HCT116 (cell line): ENCODE data around the gene AGPAT2. TPM values are rescaled to one million over a fixed set of nuclear protein-coding genes. Genes with fewer than 3 reads are reported as not detected.

Experiments used
- ATAC-seq: fragments of 200-7000 bp; cut with Tn5 transposase; 2 replicates; pipeline ENCODE4 v1.9.1; 2020; ENCODE audit warnings: mild to moderate bottlenecking, moderate library complexity
- BruUV-seq: library from RNA; stranded (reverse); fragments of 400-500 nt; replicated peaks from 2 replicates; lab custom pipeline; 2021; lab: Mats Ljungman, UMichigan
- CTCF ChIA-PET: fragments of 300-600 bp; sonication (Branson Sonifier 250); formaldehyde crosslinking; loops from one replicate; lab custom pipeline; 2021; ENCODE audit warnings: antibody characterized with exemption; lab: Charles Lee
- POLR2A ChIA-PET: fragments of 300-600, 350-600 bp; sonication (Branson Sonifier 250); formaldehyde crosslinking; loops from one replicate; lab custom pipeline; 2021; ENCODE audit warnings: antibody characterized with exemption; lab: Charles Lee
- RAD21 ChIA-PET, 2 experiments: fragments of 300-600 bp; sonication (Branson Sonifier 250); formaldehyde crosslinking; loops; one replicate each; lab custom pipeline; 2023; ENCODE audit warnings: low total read pairs in 2 of 2; ENCODE audit not compliant: uncharacterized antibody in 2 of 2, unreplicated experiment in 2 of 2, low non-redundant PET in 1 of 2; lab: Charles Lee
- DNase-seq: peaks from one replicate; pipeline ENCODE4 v3.0.0-alpha.2; 2010; ENCODE audit warnings: low read depth, low spot score
- H2AFZ ChIP-seq: fragments of 200-600 bp; shearing (Covaris generic), sonication (generic); 2 replicates; pipeline ENCODE4 v1.6.1; 2017; ENCODE audit warnings: low read depth, mixed run types, mixed read lengths, antibody characterized with exemption, low read length; ENCODE audit not compliant: poor library complexity, severe bottlenecking
- H3K27ac ChIP-seq: 2 replicates; pipeline ENCODE4 v1.5.1; 2012; ENCODE audit warnings: low read depth, low read length
- H3K27me3 ChIP-seq: fragments of 200-600 bp; sonication (generic); 2 replicates; pipeline ENCODE4 v1.6.1; 2016; ENCODE audit warnings: mixed run types, low read length, mixed read lengths; ENCODE audit not compliant: insufficient read depth
- H3K36me3 ChIP-seq, 2 experiments: fragments of 200-500 bp in 1 of 2; fragments of 200-600 bp in 1 of 2; sonication (Bioruptor generic) in 1 of 2; sonication (generic) in 1 of 2; 2 replicates each; pipeline versions ENCODE4 v1.5.1 to v1.6.1; 2014 to 2016; ENCODE audit warnings: low read length in 2 of 2, inconsistent platforms in 1 of 2, mixed read lengths in 1 of 2, mixed run types in 1 of 2; ENCODE audit not compliant: insufficient read depth in 2 of 2, control insufficient read depth in 1 of 2
- H3K4me1 ChIP-seq, 2 experiments: fragments of 200-600 bp in 1 of 2; sonication (generic) in 1 of 2; 2 replicates each; pipeline versions ENCODE4 v1.5.1 to v1.6.1; 2012 to 2017; ENCODE audit warnings: low read length in 2 of 2, inconsistent platforms in 1 of 2, mild to moderate bottlenecking in 1 of 2, mixed read lengths in 1 of 2, mixed run types in 1 of 2, moderate library complexity in 1 of 2; ENCODE audit not compliant: insufficient read depth in 2 of 2, control insufficient read depth in 1 of 2
- H3K4me2 ChIP-seq: fragments of 200-600 bp; sonication (generic); 2 replicates; pipeline ENCODE4 v1.6.1; 2017; ENCODE audit warnings: mixed run types, low read length, mixed read lengths
- H3K4me3 ChIP-seq, 2 experiments: fragments of 200-600 bp in 1 of 2; sonication (generic) in 1 of 2; replicated peaks in 1 of 2; 2 replicates each; pipeline ENCODE4 v1.5.1; 2011 to 2016; ENCODE audit warnings: low read length in 2 of 2, control low read depth in 1 of 2, low read depth in 1 of 2, mild to moderate bottlenecking in 1 of 2, mixed read lengths in 1 of 2, mixed run types in 1 of 2
- H3K79me2 ChIP-seq: fragments of 200-600 bp; sonication (generic); 2 replicates; pipeline ENCODE4 v1.6.1; 2017; ENCODE audit warnings: mild to moderate bottlenecking, mixed run types, low read length, moderate library complexity, mixed read lengths; ENCODE audit not compliant: insufficient read depth
- H3K9ac ChIP-seq: fragments of 200-600 bp; sonication (generic); 2 replicates; pipeline ENCODE4 v1.6.1; 2016; ENCODE audit warnings: low read length, mixed read lengths
- H3K9me2 ChIP-seq: fragments of 200-600 bp; sonication (generic), shearing (Covaris generic); 2 replicates; pipeline ENCODE4 v1.6.1; 2017; ENCODE audit warnings: mixed run types, mild to moderate bottlenecking, moderate library complexity; ENCODE audit not compliant: insufficient read depth
- H3K9me3 ChIP-seq, 2 experiments: fragments of 200-500 bp in 1 of 2; fragments of 200-600 bp in 1 of 2; sonication (Bioruptor generic) in 1 of 2; sonication (generic) in 1 of 2; 2 replicates each; pipeline ENCODE4 v1.6.1; 2014 to 2017; ENCODE audit warnings: low read length in 2 of 2, mixed read lengths in 2 of 2, inconsistent platforms in 1 of 2, low read depth in 1 of 2, mild to moderate bottlenecking in 1 of 2, mixed run types in 1 of 2, moderate library complexity in 1 of 2; ENCODE audit not compliant: control insufficient read depth in 1 of 2, insufficient read depth in 1 of 2
- H4K20me1 ChIP-seq: fragments of 200-600 bp; sonication (generic), shearing (Covaris generic); 2 replicates; pipeline ENCODE4 v1.6.1; 2017; ENCODE audit warnings: mixed run types, mild to moderate bottlenecking, moderate library complexity; ENCODE audit not compliant: insufficient read depth
- CEBPB ChIP-seq: IDR thresholded peaks from 2 replicates; pipeline ENCODE4 v1.6.1; 2012; ENCODE audit warnings: low read depth
- EZH2 ChIP-seq: fragments of 200-600 bp; sonication (generic); IDR thresholded peaks from 2 replicates; pipeline ENCODE4 v1.6.1; 2017; ENCODE audit warnings: antibody characterized with exemption, mixed run types
- POLR2A ChIP-seq: IDR thresholded peaks from 2 replicates; pipeline ENCODE4 v1.7.0; 2011; ENCODE audit warnings: borderline replicate concordance; ENCODE audit not compliant: insufficient read depth, insufficient read length; ENCODE audit errors: extremely low read depth
- REST ChIP-seq: IDR thresholded peaks from 2 replicates; pipeline ENCODE4 v1.6.1; 2012; ENCODE audit warnings: low read depth
- ZFX ChIP-seq: fragments of 450-650 bp; IDR thresholded peaks from 2 replicates; pipeline ENCODE4 v1.6.1; 2017
- intact Hi-C: fragments of 100-400 bp; cut with micrococcal nuclease; formaldehyde crosslinking; loops from 2 replicates; pipeline ENCODE4 v1.10.0; 2022
- total RNA-seq: library from RNA; stranded (reverse); gene quantifications from one replicate; pipeline ENCODE4 v1.2.1, GENCODE V29; 2021; ENCODE audit not compliant: unreplicated experiment
- TF ChIP-seq, protein P1 (sequence below), 3 experiments: fragments of 200-600 bp in 1 of 3; sonication (generic) in 1 of 3; IDR thresholded peaks in 2 of 3; conservative IDR thresholded peaks in 1 of 3; 2 replicates each; pipeline ENCODE4 v1.5.1; 2012 to 2017; ENCODE audit warnings: low read depth in 2 of 3, low read length in 2 of 3, antibody characterized with exemption in 1 of 3, borderline replicate concordance in 1 of 3, control low read depth in 1 of 3, mild to moderate bottlenecking in 1 of 3, mixed read lengths in 1 of 3, mixed run types in 1 of 3, moderate library complexity in 1 of 3; ENCODE audit not compliant: insufficient read depth in 1 of 3
- TF ChIP-seq, protein P2 (sequence below): IDR thresholded peaks from 2 replicates; pipeline ENCODE4 v1.6.1; 2012

Gene AGPAT2
- total RNA-seq, 1 experiment from 2014 or later, result 86.0 TPM

DNA sequence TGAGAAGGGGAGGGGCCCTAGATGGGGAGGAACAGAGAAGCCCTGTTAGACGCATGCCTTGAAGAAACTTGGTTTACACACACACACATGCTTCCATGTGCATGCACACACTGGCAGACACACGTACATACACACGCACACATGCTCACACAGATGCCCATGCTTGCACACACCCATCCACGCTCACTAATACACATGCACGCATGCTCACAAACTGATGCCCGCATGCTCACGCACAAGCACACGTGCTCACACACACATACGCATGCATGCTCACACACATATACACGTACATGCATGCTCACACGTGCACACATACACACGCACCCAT, 56.6 kb downstream of the AGPAT2 start:
- no peaks in the 10 kb centered on the region for H4K20me1 ChIP-seq
- DNase-seq (no peak), ATAC-seq (no peak)
- no peaks in the 10 kb centered on the region for H3K36me3 ChIP-seq
- no peaks in the 10 kb centered on the region for H3K79me2 ChIP-seq
- H3K4me3 ChIP-seq, result no peak overlapping the region
- intact Hi-C loops, result no loop called here
- peaks cover 0 to 3% of the 10 kb centered on the region in 2 experiments; a peak in 1 of 4 replicates for H3K4me1 ChIP-seq
- TF ChIP-seq ZFX (no peak), REST (no peak), POLR2A (no peak), EZH2 (no peak), CEBPB (no peak)
- TF ChIP-seq, protein P1, sequence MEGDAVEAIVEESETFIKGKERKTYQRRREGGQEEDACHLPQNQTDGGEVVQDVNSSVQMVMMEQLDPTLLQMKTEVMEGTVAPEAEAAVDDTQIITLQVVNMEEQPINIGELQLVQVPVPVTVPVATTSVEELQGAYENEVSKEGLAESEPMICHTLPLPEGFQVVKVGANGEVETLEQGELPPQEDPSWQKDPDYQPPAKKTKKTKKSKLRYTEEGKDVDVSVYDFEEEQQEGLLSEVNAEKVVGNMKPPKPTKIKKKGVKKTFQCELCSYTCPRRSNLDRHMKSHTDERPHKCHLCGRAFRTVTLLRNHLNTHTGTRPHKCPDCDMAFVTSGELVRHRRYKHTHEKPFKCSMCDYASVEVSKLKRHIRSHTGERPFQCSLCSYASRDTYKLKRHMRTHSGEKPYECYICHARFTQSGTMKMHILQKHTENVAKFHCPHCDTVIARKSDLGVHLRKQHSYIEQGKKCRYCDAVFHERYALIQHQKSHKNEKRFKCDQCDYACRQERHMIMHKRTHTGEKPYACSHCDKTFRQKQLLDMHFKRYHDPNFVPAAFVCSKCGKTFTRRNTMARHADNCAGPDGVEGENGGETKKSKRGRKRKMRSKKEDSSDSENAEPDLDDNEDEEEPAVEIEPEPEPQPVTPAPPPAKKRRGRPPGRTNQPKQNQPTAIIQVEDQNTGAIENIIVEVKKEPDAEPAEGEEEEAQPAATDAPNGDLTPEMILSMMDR (IDR thresholded peaks at IDR 0.05 in 2 of 3, conservative IDR thresholded peaks at IDR 0.05 in 1 of 3; ENCODE audit: borderline replicate concordance in 1 of 3, insufficient read depth in 1 of 3, low read depth in 2 of 3, low read length in 2 of 3), result no peak
- TF ChIP-seq, protein P2, sequence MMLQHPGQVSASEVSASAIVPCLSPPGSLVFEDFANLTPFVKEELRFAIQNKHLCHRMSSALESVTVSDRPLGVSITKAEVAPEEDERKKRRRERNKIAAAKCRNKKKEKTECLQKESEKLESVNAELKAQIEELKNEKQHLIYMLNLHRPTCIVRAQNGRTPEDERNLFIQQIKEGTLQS, result no peak
- no peaks in the 10 kb centered on the region for H3K27me3 ChIP-seq
- H3K9me3 ChIP-seq, result peaks cover 0 to 5% of the 10 kb centered on the region in 2 experiments; a peak in 1 of 4 replicates
- no TSS peak for BruUV-seq
- H3K4me2 ChIP-seq, result no peak overlapping the region
- H3K9ac ChIP-seq, result no peak overlapping the region
- ChIA-PET RAD21 (interaction anchor here in 1 of 2 experiments (1.0 kb wide), 1 partner anchor 145 kb away, joined by 3 read pairs; no protein-coding TSS in a partner anchor), POLR2A (no interaction called here), CTCF (interaction anchor here (7.4 kb wide), 1 partner anchor 144 kb away, joined by 108 read pairs; no protein-coding TSS in a partner anchor)
- no peaks in the 10 kb centered on the region for H3K9me2 ChIP-seq
- H2AFZ ChIP-seq, result no peak overlapping the region
- H3K27ac ChIP-seq, result no peak overlapping the region
